HG03571 (cell line): Measurements from ENCODE around the gene DNAJC5.
"Not testable (repeated sequence)": the region's sequence is repeated elsewhere in the genome, so short reads cannot be mapped to it uniquely, and the experiment has no call there.

ENCODE experiments used
- ATAC-seq: cut with Tn5 transposase; IDR thresholded peaks from one replicate; pipeline ENCODE4 v1.9.1; 2021; ENCODE audit not compliant: unreplicated experiment

Gene DNAJC5

DNA sequence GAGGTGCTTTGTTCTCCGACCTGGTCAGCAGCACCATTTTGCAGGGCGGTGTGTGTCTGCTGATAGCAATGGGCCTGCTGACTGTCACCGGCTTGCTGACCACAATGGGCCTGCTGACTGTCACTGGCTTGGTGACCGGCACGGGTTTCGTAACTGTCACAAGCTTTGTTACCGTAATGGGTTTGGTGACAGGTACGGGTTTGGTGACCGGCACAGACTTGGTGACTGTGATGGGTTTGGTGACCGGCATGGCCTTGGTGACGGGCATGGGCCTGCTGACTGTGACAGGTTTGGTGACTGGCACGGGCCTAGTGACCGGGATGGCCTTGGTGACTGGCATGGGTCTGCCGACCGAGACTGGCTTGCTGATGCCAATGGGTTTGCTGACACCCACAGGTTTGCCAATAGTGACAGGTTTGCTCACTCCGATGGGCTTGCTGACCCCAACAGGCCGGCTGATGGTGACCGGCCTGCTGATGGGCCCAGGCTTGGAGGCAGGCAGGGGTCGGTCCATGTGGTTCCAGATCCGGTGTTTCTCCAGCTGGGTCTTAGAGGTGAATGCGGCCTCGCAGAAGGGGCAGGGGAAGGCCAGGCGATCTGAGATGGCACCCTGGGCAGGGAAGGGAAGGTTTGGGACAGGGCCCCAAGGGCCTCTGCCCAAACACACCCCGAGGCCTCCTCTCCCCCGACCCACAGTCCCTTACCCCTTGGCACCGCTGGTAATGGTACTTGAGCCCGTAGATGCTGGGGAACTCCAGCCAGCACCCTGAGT, 71.4 kb downstream of the DNAJC5 start:
- ATAC-seq = no peak

DNA sequence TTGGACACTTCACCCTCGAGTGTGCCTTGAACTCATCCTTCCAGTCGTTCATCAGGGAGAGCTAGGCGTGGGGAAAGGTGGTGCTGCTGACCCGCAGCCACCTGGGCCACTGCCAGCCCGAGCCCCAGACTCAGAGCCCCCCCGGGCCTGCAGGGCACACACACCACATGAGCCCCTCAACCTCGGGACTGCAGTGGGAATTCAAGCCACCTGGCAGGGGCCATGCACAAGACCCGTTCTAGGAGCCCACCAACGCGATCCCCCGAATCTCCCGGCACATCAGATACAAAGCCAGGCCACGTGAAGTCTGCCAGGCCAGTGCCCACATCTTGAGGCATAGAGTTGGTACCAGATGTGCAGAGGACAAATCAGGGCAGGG, 72.0 kb downstream of the DNAJC5 start:
- no peak for ATAC-seq

DNA sequence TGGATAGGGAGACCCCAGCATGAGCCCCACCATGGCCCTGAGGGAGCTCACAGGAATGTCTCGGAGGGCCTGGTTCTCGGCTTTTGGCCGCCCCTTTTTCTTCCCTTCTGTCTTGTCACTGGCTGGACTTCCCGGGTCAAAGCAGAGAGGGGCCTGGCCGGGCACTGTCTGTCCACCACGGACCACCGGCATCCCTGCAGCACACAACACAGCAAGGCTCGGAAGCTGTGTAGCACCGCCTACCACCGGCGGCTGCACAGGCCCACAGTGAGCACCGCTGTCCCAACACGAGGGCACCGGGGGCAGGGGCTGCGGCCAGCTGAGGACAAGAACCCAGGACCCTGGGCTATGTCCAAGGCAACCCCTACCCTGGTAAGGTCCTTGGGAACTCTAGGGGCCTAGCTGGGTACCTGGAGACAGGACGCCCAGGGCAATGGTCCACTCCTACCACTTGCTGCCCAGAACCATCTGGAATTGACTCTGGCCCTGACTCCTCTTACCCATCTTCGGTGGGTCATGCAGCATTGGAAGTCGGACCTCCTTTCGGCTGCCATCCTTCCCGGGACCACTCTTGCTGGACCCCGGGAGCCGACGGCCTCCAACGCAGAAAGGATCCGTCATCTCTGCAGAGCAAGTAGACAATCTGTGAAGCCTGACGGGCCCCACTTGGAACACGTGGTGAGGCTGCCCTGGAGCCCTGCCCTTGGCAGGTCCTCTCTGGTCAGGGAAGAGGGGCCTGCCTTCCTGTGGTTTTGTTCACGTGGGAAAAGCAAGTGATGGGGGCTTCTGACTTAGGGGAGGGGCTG, 72.6 kb downstream of the DNAJC5 start:
- no peak for ATAC-seq

DNA sequence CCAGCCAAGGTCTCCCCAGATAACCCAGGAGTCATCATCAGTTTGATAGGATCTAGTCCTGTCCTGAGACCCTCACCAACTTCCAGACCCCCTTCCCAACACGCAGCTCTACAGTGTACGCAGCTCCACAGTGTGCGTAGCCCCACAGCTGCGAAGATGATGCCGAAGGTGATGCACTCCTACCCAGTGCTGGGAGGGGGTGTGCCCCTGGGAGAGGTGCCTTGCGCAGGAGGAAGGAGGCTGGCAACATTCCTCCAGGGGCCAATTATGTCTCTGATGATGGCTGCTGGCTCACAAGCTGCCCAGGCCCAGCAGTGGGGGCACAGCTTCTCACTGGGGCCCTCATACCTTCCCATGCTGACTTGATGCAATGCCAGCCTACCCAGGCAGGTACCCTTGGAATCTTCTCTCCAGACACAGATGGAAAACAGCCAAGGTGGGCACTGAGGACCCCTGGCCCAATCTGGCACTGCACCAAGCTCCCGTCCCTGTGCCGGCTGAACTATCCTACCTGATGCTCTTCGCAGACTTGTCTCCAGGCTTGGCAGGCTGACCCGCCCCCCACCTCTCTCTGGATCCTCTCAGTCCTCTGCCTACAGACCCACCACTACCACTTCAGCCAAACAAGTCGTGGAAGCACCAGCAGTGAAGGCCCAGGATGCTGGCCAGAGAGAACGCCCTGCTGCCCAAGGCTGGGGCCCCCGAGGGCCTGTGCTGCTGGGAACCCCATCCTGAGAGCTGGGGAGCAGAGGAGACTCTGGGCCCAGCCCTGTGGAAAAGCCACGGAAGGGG, 73.4 kb downstream of the DNAJC5 start:
- ATAC-seq = no peak

DNA sequence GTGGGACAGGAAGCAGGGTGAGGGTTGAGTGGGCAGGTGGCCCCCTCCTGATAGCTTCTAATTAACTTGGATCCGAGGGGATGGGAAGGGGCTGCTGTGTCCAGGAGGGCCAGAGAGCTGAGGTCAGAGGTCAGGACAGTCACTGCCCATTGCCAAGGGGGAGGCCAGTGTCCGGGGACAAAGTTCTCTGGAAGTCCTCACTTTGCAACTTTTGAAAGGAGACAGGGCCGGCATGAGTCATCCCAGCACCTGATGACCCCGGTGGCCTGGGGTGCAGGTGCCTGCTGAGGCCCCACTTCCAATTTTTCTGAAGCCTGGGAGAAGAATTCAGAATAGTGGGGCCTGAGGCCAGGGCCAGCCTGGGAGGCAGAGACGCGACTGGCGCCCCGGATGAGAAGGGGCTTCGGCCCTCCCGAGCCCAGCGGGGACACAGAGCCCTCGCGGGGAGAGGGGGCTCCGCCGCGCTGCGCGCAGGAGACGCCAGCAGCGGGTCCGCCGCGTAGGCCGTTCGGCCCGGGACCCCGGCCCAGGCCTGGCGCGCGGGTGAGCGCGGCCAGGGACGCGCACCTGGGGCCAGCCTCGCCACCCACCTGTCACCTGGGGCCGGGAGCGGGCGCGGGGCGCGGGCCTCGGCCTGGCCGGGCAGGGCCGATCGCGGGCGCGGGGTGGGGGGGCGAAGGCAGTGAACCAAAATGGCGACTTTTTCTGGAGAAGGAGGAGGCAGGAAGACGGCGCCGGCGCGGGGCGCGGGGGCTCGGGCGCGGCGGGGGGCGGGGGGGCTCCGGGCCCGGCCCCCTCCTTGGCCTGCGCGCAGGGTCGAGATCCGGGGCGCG, 74.2 kb downstream of the DNAJC5 start:
- ATAC-seq = no peak

DNA sequence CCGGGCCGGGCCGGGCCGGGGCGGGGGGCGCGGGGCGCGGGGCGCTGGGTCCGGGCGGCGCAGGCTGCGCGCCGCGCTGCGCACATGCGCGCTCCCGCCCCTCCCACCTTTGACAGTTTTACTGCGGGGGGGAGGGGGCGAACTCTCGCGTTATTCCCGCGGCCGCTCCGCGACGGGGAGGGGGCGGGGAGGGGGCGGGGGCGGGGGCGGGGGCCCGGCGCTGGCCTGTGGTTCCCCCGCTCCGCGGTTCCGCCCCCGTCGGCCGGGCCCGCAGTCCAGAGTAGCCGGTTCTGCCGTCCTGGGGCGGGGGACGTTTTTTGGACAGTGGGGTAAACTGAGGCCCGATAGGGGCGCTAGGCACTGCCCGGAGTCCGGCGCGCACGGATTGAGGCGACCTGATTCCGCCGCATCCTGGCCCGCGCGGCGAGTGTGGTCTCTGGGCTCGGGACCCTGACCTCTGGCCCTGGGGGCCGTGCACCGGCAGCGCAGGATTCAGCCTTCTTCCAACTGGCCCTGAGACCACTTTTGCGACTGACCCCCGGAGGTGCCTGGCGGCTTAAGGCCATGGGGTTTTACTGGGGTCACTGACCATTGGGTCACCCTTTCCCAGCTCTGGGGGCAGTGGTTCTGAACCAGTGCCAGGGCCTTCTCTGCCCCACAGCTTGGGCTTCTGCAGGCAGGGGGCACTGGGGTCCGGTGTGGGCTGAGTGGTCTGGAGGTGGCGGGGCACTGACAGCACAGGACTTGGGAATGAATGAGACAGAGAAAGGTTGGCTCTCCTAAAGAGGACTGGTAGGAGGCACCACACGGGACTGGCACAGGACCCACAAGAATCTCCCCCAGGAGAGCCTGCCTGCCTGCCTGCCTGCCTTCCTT, 75.2 kb downstream of the DNAJC5 start, which contains the start of gene ZNF512B:
Gene ZNF512B (minus strand): TSS at position 93 of the 876 bp plus-strand sequence. CDS start 1,980 bp downstream, outside the sequence.
- no peak for ATAC-seq

DNA sequence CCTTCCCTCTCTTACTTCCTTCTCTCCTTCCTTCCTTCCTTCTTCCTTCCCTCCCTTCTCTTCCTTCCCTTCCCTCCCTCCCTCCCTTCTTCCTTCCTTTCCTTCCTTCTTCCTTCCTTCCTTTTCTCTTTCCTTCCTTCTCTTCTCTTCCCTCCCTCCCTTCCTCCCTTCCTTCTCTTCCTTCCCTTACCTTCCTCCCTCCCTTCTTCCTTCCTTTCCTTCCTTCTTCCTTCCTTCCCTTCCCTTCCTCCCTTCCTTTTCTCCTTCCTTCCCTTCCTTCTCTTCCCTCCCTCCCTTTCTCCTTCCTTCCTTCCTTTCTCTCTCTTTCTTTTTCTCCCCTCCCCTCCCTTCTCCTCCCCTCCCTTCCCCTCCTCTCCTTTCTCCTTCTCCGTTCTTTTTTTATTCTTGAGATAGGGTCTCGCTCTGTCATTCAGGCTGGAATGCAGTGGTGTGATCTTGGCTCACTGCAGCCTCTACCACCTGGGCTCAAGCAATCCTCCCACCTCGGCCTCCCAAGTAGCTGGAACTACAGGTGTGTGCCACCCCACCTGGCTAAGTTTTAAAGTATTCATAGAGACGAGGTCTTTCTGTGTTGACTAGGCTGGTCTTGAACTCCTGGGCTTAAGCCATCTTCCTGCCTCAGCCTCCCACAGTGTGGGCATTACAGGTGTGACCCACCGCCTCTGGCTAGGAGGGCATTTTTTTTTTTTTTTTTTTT, 75.9 kb downstream of the DNAJC5 start:
- ATAC-seq = no peak

DNA sequence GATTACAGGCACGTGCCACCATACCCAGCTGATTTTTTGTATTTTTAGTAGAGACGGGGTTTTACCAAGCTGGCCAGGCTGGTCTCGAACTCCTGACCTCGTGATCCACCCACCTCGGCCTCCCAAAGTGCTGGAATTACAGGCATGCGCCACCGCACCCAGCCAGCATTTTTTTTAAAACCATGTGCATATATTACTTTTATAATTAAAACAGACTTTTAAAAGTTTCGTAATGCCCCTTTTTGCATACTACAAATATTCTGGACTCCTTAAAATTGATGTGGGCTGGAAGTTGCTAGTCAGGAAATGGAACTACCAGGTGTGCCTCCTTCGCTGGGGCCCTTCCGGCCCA, 77.0 kb downstream of the DNAJC5 start:
- ATAC-seq = not testable (repeated sequence)

DNA sequence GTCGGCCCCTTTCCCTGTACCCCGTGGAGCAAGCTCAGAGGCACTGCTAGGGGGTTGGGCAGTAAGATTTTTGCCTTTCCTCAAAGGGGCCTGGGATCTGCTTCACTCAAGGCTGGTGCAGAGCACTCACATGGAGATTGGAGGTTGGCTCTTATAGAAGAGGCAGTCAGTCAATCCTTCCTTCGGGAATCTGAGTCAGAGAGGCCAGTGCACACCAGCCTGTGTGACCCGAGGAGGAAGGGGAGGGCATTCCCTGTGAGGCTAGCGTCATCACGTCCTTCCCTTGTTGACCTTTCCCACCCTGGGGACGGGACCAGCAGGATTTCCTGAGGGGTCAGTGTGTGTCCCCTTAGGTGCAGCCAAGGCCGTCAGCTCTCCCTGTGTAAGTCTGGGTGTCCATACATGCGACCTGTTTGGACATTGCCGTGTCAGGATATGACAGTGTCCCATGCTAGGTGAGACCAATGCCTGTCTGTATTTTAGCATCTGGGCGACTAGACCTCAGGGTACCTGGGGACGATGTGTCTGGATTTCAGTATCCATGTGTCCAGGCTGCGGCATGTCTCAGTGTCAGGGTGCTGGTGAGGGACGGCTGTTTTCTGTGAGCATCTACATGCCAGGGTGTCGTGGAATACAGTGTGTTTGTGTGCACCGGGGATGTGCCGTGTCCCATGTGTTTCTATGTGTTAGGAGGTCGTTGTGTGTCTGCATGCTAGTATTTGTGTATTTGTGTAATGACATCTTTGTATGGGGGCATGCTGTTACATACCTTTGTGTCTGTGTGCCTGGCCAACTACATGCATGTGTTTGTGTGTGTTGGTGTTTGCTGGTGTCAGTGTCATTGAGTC, 77.6 kb downstream of the DNAJC5 start:
- ATAC-seq = no peak

DNA sequence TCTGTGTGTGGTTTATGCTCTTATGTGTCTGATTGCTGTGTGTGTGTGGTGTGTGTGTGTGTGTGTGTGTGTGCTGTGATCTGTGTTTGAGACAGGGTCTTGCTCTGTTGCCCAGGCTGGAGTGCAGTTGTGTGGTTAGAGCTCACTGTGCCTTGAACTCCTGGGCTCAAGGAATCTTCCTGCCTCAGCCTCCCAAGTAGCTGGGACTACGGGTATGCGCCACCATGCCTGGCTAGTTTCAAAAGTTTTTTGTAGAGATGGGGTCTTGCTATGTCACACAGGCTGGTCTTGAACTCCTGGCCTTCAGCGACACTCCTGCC, 78.2 kb downstream of the DNAJC5 start:
- no peak for ATAC-seq

DNA sequence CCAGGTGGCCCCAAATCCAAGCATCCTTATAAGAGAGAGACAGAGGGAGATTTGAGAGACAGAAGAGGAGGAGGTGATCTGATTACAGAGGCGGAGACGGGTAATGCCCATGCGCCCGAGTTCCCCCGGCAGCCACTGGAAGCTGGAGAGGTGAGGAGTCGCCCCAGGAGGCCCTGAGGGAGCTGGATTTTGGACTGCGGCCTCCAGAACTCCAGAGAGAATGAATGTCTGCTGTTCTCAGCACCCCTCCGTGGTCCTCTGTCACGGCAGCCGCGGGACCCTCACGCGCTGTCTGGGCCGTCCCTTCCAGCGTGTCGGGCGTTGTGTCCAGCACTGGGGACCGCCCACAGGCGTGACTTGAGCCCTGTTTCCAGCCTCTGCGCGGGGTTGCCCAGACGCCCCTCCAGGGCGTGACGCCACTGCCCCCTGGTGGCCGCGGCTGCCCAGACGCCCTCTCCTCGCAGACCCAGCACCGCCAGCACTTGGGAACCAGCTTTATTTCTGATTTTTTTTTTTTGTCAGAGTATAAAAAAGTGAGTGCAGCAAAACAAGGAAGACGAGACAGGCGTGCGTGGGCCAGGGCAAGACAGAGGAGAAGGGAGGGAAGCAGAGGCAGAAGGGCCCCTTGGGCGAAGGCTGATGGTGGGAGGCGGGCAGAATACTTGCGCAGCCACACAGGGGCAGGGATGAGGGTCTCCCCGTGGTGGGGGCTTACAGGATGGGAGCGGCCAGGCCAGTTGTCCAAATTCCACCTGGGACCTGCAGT, 78.9 kb downstream of the DNAJC5 start:
- ATAC-seq = no peak

DNA sequence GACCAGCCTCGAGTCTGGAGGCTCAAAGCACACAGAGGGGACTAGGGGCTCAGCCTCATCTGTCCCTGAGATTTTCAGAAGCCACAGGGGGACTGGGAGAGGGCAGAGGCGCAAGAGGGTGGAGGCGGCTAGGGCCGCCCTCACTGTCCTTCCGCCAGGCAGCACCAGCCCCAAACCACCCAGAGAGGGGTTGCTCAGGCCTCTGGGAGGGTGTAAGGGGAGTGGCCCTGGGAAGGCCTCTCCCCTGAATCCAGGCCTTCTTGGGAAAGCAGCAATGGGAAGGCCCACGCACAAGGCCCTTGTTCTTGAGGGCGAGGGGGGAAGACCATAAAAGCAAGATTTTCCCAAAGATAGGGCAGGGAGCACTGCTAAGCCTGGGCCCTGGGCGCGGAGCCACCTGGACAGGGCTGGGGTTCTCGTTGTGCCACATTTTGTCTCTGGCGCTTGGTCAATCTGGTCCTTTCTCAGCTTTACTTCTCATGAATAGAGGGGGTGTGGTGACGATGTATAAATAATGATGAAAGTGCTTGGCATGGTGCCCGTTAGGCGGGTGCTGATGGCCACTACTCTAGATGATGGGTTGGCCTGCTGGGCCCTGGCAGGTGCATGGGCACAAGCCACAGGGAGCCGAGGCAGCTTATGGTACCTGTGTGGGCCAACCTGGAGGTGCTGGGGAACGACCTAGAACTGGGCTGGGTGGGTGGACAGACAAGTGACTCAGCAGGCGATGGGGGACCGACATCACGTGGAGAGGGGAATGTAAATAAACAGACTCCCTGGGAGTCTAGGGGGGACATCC, 79.7 kb downstream of the DNAJC5 start:
- ATAC-seq = no peak

DNA sequence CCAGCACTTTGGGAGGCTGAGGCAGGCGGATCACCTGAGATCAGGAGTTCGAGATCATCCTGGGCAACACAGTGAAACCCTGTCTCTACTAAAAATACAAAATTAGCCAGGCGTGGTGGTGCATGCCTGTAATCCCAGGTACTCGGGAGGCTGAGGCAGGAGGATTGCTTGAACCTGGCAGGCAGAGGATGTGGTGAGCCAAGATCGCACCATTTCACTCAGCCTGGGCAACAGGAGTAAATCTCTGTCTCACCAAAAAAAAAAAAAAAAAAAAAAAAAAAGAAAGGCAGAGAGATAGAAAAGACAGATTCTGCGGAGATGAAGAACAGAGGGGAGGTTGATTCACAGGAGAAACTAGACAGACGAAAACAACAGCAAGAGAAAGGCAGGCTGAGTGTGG, 81.6 kb downstream of the DNAJC5 start:
- not testable (repeated sequence) for ATAC-seq

DNA sequence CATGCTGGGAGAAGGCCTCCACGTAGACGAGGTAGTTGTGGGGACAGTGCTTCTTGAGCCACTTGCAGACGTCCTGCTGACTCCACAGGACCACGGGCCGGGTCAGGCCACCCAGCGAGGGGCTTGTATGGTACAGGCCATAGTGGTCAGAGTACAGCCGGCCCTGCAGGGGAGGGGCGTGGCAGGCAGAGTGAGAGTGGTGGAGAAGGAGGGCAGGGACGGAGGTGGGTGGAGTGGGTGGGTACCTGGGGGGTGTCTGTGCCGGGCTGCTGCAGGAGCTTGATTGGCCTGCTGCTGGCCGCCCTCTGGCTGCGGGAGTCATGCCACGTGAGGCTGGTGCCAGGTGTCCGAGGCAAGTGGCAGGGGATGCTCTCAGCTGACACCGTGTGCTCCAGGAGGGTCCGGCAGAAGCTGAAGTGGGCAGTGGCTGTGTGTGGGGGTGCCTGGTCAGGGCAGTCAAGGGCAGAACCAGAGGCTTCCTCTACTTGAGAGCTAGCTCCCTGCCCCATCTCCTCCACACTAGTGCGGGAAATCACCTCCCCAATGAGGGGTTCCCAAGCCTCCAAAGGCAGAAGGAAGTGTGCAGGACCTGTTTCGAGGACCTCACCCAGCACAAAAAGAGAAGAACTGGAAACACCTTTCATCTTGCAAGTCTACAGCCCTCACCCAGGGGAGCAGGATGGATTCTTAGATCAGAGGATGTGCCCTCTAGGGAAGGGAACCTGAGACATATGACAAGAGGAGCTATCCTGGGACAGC, 82.2 kb downstream of the DNAJC5 start:
- no peak for ATAC-seq

DNA sequence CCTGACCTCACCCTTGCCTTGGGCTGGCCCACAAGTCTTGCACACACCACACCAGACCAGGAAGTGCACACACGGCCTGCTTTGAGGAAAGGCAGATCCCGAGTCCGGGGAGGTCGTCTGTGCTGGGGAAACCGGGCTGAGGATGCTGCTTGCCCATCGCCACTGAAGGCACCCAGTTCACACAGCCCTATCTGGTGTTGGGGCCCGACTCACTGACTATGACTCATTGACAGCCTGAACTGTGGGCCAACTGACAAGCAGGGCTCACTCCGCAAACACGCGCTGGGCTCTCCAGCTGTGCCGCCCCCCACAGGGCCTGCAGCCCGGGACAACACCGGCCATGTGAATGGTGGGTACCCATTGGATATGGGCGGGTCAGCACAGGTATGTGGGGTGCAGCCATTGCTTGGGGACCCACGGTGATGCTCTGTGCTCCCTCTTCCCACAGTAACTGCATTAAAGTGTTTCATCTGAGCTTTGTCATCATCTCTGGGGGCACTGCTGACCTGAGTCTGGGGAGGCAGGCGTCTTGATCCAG, 82.9 kb downstream of the DNAJC5 start:
- ATAC-seq = no peak
